GM06990 (cell line): Measurements from ENCODE around the gene DLK2.

Experiments used
- DNase-seq: peaks from one replicate; pipeline ENCODE4 v3.0.0-alpha.2; 2011; ENCODE audit not compliant: insufficient read length; ENCODE audit errors: extremely low read depth
- H3K27me3 ChIP-seq: replicated peaks from 2 replicates; pipeline ENCODE4 v1.6.0; 2011; ENCODE audit warnings: low read length; ENCODE audit not compliant: control insufficient read depth, insufficient read depth
- H3K36me3 ChIP-seq: 2 replicates; pipeline ENCODE4 v1.5.1; 2011; ENCODE audit warnings: low read length; ENCODE audit not compliant: control insufficient read depth, insufficient read depth
- H3K4me3 ChIP-seq: replicated peaks from 2 replicates; pipeline ENCODE4 v1.5.1; 2011; ENCODE audit warnings: low read depth, mild to moderate bottlenecking, control low read depth, low read length
- TF ChIP-seq, protein P1 (sequence below): IDR thresholded peaks from 2 replicates; pipeline ENCODE4 v1.5.1; 2011; ENCODE audit warnings: low read length, control low read depth, mild to moderate bottlenecking, inconsistent platforms; ENCODE audit not compliant: insufficient read depth, poor library complexity, severe bottlenecking

DLK2 gene

DNA sequence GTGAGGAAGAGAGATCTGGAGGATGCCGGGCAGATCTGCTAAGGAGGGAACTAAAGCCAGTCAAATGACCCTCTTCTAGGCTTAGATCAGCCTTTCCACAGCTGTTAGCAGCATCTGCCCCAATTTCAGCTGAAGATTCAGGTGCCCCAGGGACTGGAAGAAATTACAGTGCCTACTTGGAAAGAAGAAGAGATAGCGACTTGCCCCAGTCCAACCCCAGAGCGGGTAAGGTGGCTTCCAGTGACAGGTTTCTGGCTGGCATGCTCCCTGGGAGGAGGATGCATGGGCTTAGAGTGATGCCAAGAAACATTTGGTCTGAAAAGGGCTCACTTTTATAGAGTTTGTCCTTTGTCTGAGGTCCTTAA is 22.6 kb upstream of the DLK2 start:
- Histone ChIP-seq H3K36me3 (no peaks in the 10 kb centered on the region; the same call in none of the 2 replicates), H3K4me3 (peak overlapping the region; percentile 74), H3K27me3 (no peaks in the 10 kb centered on the region)
- TF ChIP-seq, protein P1, sequence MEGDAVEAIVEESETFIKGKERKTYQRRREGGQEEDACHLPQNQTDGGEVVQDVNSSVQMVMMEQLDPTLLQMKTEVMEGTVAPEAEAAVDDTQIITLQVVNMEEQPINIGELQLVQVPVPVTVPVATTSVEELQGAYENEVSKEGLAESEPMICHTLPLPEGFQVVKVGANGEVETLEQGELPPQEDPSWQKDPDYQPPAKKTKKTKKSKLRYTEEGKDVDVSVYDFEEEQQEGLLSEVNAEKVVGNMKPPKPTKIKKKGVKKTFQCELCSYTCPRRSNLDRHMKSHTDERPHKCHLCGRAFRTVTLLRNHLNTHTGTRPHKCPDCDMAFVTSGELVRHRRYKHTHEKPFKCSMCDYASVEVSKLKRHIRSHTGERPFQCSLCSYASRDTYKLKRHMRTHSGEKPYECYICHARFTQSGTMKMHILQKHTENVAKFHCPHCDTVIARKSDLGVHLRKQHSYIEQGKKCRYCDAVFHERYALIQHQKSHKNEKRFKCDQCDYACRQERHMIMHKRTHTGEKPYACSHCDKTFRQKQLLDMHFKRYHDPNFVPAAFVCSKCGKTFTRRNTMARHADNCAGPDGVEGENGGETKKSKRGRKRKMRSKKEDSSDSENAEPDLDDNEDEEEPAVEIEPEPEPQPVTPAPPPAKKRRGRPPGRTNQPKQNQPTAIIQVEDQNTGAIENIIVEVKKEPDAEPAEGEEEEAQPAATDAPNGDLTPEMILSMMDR = no peak
- DNase-seq = no peak

DNA sequence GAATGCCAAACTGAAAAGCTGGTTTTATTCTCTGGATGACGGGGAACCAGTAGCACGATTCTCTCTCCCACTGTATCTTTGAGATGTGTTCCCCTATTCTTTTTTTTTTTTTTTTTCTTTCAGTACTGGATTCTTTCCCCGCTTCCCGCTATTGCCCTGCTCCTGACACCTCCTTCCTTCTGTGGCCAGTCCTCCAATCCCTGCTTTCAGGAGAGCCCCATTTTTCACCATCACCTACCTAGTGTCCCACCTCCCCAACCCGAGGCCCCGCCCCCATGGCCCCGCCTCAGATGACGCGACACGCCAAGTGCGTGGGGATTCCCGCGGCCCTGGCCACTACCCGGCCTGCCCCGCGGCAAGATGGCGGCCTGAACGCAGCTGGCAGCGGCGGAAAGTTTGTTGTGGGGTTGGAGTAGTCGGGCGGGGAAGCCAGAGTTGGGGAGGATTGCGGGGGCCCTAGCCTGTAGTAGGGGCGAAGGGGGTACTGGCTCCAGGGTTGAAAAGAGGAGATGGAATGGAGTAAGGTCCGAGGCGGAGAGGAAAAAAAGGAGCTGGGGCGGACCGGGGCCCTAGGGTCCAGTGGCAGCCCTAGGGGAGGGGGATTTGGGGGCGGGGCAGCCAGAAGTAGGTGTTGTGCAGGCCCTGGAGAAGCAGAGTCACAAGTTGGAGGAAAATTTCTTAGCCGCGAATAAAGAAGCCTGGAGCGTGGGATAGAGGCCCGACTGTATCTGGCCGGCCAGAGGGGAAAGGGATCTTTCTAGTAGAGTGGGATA is 22.1 kb upstream of the DLK2 start, which contains the start of gene TJAP1:
Gene TJAP1, plus strand, starts transcription at position 336 of the 773 bp plus-strand sequence. CDS start 21,432 bp downstream, outside the sequence.
- TF ChIP-seq, protein P1 = no peak
- peak within 1 kb of the TSS; percentile 74 for H3K4me3 ChIP-seq
- H3K27me3 ChIP-seq = no peaks in the 10 kb centered on the region
- no peaks in the 10 kb centered on the region; the same call in none of the 2 replicates for H3K36me3 ChIP-seq
- DNase-seq = peak; percentile 87

DNA sequence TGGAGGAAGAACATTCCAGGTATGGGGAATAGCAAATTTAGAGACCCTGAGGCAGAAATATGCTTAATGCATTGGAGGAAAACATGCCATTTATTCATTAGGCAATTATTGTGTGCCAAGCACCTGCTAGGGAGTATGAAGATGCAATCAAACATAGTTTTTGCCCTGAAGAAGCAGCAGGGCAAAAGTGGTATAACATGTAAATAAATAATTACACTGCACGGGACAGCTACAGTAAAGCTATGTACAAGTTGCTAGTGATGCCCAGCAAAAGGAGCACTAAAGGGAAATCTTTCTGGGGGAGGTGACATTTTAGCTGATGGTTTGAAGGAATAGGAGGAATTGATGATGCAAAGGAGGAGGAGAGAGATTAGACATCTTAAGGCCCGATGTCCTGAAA is 21.4 kb upstream of the DLK2 start:
- Histone ChIP-seq H3K27me3 (no peaks in the 10 kb centered on the region), H3K36me3 (no peaks in the 10 kb centered on the region; the same call in none of the 2 replicates), H3K4me3 (no peak overlapping the region)
- DNase-seq = no peak
- TF ChIP-seq, protein P1 = no peak

DNA sequence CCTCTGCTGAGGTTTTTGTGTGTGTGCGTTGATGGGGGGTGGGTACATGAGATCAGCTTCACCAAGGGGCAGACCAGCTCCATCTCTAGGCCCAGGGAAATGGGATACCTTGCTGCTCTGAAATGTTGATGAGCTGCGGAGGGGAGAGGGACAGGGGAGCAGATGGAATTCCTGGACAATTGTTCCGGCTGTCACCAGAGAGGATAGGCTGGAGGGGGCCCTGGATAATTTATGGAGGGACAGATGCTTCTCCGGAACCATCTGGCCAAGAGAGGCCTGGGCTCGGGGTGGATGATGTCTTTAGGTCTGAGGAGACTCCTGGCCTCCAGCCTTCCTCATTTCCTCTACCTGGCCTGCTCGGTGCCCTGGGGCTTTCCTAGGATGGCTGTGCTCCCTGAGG is 20.2 kb upstream of the DLK2 start:
- Histone ChIP-seq H3K36me3 (no peaks in the 10 kb centered on the region; the same call in none of the 2 replicates), H3K4me3 (no peak overlapping the region), H3K27me3 (no peaks in the 10 kb centered on the region)
- no peak for DNase-seq
- TF ChIP-seq, protein P1 = no peak

DNA sequence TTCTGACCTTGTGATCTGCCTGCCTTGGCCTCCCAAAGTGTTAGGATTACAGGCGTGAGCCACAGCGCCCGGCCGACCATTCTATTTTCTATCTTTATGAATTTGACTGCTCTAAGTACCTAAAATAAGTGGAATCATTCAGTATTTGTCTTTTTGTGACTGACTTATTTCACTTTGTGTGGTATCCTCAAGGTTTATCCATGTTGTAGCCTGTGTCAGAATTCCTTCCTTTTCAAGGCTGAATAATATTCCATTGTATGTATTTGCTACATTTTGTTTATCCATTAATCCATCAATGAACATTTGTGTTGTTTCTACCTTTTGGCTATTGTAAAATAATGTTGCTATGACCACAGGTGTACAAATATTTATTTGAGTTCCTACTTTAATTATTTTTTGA is 17.2 kb upstream of the DLK2 start:
- no peak for DNase-seq
- TF ChIP-seq, protein P1 = no peak
- no peaks in the 10 kb centered on the region for H3K36me3 ChIP-seq
- H3K27me3 ChIP-seq = no peaks in the 10 kb centered on the region
- H3K4me3 ChIP-seq = no peak overlapping the region
